DMS 273 (cell line): ENCODE results near the gene DACH1.

Experiments used
- DNase-seq: peaks from one replicate; lab custom pipeline; 2025; ENCODE audit not compliant: unreplicated experiment; lab: John Stamatoyannopoulos, UW

The DACH1 gene

GRCh38 chr13:71632206-71632605 lies 234.8 kb downstream of the DACH1 start:
- no peak for DNase-seq

GRCh38 chr13:71629167-71629566 lies 237.8 kb downstream of the DACH1 start:
- DNase-seq: no peak

GRCh38 chr13:71626421-71627117 lies 240.4 kb downstream of the DACH1 start:
- DNase-seq: no peak

GRCh38 chr13:71625694-71626093 lies 241.3 kb downstream of the DACH1 start:
- no peak for DNase-seq

GRCh38 chr13:71624653-71625600 lies 242.1 kb downstream of the DACH1 start:
- DNase-seq: no peak

- peak; percentile 72 for DNase-seq
These were observed 245.6 kb downstream of the DACH1 start for GRCh38 chr13:71621174-71622124.

- DNase-seq: no peak
These were observed 247.9 kb downstream of the DACH1 start for GRCh38 chr13:71619096-71619495.

GRCh38 chr13:71618159-71618558 lies 248.8 kb downstream of the DACH1 start:
- DNase-seq: peak; percentile 28

GRCh38 chr13:71617265-71617664 lies 249.7 kb downstream of the DACH1 start:
- no peak for DNase-seq

- DNase-seq: no peak
These were observed 253.8 kb downstream of the DACH1 start for GRCh38 chr13:71613066-71613745.

- no peak for DNase-seq
These were observed 255.7 kb downstream of the DACH1 start for GRCh38 chr13:71611292-71611691.

- DNase-seq: peak; percentile 67
These were observed 256.1 kb downstream of the DACH1 start for GRCh38 chr13:71610876-71611275.

- no peak for DNase-seq
These were observed 257.7 kb downstream of the DACH1 start for GRCh38 chr13:71609271-71609670.

GRCh38 chr13:71607575-71607974 lies 259.4 kb downstream of the DACH1 start:
- no peak for DNase-seq

GRCh38 chr13:71606818-71607217 lies 260.2 kb downstream of the DACH1 start:
- DNase-seq: no peak

- peak; percentile 37 for DNase-seq
These were observed 261.3 kb downstream of the DACH1 start for GRCh38 chr13:71605744-71606143.

GRCh38 chr13:71603255-71603654 lies 263.7 kb downstream of the DACH1 start:
- DNase-seq: peak; percentile 49

GRCh38 chr13:71602344-71602743 lies 264.7 kb downstream of the DACH1 start:
- DNase-seq: peak; percentile 81

GRCh38 chr13:71597150-71597549 lies 269.9 kb downstream of the DACH1 start:
- no peak for DNase-seq

GRCh38 chr13:71596116-71596515 lies 270.9 kb downstream of the DACH1 start:
- no peak for DNase-seq
